TTC549 (cell line): ENCODE measurements around the gene CNDP1.

Source experiments
- FAIRE-seq: peaks from 2 replicates; lab custom pipeline; 2012; peaks lifted over from hg19 to GRCh38; lab: Jason Lieb, UNC

CNDP1 gene

GRCh38 chr18:74506448-74507084 is 27.7 kb upstream of the CNDP1 start:
- no peak for FAIRE-seq

DNA sequence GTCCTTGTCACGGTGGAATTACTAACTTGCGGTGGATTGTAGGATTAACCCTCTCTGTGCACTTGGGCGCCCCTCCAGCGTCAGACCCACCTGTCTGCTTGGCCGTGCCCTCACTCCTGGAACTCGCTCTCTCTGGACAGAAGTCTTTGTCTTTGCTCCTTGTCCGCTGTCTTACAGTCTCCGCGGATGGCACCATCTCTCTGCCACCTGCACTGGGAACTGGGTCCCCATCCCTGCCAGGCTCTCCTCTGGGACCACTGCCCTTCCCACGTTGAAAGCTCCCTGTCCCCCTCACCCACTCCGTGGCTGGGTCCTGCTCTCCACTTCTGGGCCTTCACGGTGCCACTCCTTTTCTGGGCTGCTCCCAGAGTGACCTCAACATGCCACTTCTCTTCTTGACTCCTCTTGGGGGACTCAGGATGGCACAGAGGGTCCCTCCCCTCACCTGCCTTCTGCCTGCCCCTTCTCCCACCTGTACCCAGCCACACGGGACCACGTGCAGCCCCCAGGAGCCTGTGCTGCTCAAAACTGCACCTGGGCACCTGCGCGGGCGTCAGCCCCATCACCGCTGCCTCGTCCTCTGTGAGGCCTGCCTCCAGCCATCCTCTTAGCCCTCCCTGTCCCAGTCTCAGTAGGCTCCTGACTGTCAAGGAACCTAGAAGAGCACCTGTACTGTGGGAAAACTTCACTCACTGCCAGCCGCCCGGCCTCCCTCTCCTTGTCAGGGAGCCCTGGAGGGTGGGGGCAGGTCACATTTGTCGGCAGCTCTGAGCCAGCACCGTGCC is 27.0 kb upstream of the CNDP1 start:
- FAIRE-seq = no peak

DNA sequence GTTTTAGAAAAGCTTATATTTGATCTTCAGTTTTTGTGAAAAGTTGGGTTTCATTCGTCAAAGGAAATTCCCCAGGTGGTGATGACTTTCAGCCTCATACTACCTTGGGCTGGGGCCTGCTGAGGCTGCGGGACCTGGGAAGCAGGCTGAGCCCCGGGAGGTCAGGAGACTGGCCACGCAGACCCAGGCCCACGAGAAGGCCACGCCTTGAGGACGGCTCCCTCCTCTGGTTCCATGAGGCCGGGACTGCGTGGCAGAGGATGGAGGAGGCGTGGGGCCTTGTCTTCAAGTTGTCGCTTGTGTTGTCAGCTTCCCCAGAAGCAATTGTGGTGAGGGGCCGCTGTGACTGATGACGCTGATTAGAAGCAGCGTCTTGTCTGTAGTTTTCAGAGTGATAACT is 26.4 kb upstream of the CNDP1 start:
- FAIRE-seq = no peak

DNA sequence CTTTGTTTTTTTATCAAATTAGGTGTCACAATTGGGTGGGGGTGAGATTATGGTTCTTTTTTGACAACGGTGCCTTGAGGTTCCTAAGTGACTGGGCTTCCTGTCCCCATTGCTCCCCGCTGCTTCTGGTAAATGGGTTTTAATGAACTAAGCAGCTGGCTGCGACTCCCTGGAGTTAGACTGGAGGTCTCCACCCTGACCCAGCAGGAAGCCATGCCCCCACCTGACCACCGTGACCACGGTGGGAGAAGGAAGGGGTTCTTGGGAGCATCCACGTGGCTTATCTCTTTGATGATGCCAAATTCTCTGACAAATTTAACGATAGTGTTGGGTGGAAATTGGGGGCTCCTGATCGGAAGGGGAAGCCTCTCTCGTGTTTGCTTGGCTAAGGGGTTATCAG is 25.9 kb upstream of the CNDP1 start:
- no peak for FAIRE-seq

- FAIRE-seq = no peak
Observed at GRCh38 chr18:74508821-74509225, 25.5 kb upstream of the CNDP1 start.

DNA sequence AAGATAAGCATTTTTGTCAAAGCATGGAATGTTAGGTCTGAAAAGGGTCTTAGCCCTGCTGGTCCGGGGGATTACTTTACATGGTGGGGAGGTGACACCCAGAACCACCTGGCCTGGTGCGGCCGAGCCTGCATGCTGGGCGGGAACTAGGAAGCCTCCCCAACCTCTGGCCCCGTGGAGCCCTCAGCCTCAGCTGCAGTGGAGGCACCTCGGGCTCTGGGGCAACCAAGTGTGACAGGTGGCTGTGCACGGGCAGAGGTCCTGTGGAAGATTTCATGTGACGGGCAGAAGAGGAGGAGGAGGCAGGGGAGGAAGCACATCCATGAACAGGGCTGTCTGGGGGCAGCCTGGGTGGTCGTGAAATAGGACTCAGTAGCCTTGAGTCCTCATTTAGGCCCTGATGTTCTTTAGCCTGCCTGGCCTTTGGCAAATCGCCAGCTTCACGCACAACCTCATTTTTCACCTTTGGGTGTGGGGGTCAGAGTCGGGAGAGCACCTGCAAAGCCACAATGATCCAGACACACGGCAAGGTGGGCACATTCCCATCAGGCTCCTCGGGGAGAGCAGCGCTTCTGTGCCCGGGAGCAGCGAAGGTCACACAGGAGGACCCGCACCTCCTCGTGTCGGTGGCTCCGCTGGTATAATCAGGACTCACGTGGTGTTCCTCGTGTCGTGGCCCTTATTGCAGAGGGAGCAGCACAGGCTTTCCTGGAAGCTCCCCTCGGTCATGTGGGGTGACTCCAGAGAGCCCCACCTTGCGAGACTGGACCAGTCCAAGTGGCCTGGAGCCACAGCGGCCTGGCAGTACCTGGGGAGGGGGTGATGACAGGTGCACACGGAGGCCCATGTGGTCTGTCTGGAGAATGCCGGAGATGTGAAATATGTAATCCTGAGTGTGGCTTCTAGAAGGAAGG is 24.2 kb upstream of the CNDP1 start:
- FAIRE-seq = no peak

DNA sequence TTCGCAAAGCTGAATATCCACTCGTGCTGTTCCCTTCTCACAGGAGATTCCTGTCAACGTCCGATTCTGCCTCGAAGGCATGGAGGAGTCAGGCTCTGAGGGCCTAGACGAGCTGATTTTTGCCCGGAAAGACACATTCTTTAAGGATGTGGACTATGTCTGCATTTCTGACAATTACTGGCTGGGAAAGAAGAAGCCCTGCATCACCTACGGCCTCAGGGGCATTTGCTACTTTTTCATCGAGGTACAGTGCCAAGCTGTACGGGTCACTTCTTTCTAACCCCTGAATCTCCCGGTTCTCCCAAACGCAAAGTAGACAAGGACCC is 23.6 kb upstream of the CNDP1 start:
- no peak for FAIRE-seq

- no peak for FAIRE-seq
Observed at GRCh38 chr18:74511823-74512222, 22.5 kb upstream of the CNDP1 start.

DNA sequence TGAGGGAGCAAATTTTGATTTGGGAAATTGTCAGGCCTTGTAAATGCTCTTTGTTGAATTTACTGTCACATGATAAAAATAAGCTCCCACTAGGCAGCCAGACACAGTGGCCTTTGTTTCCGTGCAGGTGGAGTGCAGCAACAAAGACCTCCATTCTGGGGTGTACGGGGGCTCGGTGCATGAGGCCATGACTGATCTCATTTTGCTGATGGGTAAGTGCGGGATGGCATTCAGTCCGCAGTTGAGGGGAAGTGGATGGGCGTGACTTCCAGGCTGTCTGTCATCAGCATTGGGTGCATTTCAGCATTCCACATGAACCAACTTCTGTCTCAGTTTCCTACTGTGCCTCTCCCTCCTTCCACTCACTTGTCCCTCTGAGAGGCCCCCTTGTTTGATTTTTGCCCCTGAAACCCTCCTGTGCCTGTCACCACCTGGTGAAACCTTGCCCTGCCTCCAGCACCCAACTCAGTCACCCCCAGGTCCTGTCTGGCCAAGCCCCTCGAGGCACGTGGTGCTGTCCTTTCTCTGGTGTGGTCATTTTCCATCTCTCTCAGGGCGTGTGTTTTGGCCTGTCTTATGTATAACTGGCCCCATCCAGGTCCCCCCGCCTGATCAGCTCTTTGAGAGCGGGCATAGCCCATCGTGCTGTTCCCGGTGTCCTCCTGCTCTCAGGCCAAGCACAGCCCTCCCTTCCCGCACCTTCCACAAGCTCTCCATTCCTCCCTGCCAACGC is 21.8 kb upstream of the CNDP1 start:
- no peak for FAIRE-seq

DNA sequence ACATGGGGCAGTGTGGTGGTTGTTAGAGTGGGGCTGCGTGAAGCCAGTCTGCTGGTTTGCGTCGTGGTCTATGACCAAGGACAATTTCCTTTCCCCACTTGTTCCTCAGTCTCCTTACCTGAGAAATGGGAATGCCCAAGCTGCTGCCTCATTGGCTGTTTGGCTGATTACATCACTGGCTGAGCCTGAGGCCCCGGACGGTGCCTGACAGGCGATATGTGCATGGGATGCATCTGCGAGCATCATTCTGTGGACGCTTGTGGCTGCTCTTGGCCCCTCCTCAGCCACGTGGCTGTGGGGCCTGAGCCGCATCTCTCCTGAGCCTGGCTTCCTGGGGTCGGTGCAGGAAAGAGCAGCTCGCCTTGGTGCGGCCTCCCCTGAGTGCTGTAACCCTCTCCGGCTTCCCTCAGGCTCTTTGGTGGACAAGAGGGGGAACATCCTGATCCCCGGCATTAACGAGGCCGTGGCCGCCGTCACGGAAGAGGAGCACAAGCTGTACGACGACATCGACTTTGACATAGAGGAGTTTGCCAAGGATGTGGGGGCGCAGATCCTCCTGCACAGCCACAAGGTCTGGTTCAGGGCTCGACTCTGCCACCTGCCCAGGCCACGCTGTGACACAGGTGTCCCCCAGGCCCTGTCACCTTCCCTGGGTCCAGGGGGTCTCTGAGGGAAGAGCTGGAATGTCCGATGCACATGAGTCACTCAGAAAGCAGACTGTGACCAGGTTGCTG is 21.0 kb upstream of the CNDP1 start:
- FAIRE-seq = no peak

GRCh38 chr18:74513883-74514205 is 20.5 kb upstream of the CNDP1 start:
- FAIRE-seq = no peak

DNA sequence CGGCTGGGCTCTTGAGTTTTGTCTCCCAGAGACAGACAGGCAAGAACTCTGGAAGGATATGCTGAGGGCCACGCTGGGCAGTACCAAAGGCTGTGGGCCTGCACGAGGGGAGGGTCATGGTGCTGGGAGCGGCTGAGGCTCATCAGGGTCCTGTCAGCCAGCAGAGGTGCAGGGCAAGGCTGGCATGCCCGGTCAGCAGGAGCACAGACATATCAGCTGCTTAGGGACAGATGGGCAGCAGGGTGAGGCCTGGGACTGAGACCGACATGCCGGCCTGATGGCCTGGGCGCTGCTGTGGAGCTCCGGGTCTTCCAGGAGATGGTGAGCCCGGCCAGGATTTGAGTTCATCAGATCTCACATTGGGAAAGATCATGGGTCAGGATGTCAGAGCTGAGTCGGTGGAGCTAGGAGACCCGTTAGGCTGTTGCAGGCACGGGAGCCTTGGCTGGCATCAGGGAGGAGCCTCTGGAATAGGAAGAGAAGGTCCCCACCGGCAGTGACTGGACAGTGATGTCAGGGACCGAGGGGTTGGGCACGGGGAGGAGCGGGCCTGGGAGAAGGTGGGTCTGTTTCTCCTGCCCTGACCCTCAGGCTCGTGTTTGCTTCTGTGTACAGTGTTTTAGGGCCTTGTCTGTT is 19.3 kb upstream of the CNDP1 start:
- no peak for FAIRE-seq

GRCh38 chr18:74515620-74516231 is 18.6 kb upstream of the CNDP1 start:
- FAIRE-seq = no peak

DNA sequence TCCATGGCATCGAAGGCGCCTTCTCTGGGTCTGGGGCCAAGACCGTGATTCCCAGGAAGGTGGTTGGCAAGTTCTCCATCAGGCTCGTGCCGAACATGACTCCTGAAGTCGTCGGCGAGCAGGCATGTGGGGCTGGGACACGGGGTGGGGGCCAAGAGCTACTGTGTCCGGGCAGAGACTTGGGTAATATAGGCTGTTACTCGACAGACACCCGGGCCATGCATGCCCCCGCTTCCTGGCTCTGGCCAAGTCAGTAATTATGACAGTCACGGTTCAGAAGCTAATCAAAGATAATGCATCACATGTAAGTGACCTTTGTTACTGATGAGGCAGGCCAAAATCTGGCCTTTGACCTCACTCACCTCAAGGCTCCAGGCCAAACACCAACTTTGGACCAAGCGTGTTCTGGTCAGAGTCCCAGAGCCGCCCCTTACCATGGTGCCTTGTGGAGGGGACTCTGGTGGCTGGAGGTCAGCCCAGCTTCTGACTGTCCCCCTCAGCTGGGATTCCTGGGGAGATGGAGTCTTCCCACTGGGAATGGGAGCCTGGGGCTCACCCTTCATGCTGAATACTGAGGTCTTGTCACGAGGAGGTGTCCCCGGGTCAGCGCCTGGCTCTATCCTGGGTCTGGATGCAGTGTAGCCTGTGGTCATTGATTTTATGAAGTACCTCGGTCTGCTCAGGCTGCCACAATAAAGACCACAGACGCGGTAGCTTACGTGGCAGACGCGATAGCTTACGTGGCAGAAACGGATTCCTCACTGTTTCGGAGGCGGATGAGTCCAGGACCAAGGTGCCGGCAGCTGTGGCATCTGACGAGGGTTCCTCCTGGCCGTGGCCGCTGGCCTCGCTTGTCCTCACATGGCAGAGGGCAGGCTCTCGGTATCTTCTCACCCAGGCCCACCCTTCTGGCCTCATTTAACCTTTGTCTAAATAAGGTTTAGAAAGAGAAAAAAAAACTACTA is 17.7 kb upstream of the CNDP1 start:
- FAIRE-seq = no peak

- no peak for FAIRE-seq
Observed at GRCh38 chr18:74517236-74517630, 17.1 kb upstream of the CNDP1 start.

DNA sequence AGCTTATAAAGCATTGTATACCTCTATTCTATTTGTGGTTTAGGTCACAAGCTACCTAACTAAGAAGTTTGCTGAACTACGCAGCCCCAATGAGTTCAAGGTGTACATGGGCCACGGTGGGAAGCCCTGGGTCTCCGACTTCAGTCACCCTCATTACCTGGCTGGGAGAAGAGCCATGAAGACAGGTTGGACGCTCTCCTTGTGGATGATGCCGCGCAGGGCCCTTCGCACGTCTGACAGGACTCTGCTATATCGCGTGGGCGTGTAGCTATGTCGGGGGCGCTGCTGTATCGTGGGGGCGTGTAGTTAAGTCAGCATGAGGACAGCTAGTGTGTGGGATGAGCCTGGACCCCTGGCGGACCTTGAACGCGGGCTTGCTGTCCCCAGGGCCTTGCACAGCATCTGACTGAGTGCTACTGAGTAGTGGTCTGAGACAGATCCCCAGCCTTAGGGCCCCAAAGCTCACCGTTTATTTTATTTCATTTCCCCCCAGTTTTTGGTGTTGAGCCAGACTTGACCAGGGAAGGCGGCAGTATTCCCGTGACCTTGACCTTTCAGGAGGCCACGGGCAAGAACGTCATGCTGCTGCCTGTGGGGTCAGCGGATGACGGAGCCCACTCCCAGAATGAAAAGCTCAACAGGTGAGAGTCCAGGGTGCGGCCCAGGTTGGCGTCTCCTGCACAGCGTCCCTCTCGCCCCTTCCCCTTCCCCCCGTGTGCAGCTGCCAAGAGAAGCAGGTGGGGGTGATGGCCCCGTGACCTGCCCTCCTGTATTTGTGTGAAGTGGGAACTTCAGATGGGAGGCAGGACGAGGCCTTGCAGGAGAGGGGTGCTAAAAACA is 15.6 kb upstream of the CNDP1 start:
- no peak for FAIRE-seq

DNA sequence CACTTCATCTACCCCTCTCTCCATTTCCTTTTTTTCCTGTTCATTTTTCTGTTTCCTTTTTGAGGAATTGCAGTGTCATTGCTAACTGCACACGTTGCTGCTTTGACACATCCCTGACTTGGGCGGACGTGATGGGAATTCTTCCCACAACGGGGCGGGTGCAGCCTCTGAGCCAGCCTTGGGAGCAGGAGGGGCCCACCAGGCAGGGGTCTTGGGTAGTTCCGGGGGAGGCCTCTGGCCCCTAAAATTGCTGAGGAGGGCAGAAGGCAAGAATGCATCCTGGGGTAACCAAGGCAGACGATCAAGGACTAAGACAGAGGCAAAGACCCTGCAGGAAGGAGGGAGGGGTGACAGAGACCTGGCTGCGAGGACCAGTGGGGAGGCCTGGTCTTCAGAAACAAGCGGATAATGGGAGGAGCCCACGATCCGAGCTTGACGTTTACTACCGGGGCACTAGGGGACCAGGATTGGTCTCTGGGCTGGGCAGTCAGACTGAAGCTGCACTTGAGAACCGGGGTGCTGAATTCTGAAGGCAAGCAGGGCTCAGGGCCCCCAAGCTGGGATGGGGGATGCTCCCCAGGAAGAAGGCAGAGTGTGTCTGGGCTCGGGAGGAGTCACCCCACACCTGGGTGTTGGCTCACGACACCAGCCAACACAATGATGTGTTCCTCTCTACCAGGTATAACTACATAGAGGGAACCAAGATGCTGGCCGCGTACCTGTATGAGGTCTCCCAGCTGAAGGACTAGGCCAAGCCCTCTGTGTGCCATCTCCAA is 14.8 kb upstream of the CNDP1 start:
- FAIRE-seq = no peak
